ENCODE results near the gene TOLLIP.

GRCh38 chr11:1225386-1226225, 83.8 kb downstream of the TOLLIP start:
- no peak for TF ChIP-seq MEIS1 (CRISPR knock-in tag; IDR thresholded peaks at IDR 0.05; ENCODE audit: borderline replicate concordance)
- TF ChIP-seq, protein P1, sequence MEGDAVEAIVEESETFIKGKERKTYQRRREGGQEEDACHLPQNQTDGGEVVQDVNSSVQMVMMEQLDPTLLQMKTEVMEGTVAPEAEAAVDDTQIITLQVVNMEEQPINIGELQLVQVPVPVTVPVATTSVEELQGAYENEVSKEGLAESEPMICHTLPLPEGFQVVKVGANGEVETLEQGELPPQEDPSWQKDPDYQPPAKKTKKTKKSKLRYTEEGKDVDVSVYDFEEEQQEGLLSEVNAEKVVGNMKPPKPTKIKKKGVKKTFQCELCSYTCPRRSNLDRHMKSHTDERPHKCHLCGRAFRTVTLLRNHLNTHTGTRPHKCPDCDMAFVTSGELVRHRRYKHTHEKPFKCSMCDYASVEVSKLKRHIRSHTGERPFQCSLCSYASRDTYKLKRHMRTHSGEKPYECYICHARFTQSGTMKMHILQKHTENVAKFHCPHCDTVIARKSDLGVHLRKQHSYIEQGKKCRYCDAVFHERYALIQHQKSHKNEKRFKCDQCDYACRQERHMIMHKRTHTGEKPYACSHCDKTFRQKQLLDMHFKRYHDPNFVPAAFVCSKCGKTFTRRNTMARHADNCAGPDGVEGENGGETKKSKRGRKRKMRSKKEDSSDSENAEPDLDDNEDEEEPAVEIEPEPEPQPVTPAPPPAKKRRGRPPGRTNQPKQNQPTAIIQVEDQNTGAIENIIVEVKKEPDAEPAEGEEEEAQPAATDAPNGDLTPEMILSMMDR (tag by site-specific recombination; IDR thresholded peaks at IDR 0.05): no peak
- TF ChIP-seq ATF2 (tag by site-specific recombination; IDR thresholded peaks at IDR 0.05; ENCODE audit: low read depth): no peak
- no peak for TF ChIP-seq ZFP41 (tag by site-specific recombination; IDR thresholded peaks at IDR 0.05; ENCODE audit: borderline replicate concordance)
- TF ChIP-seq SP2 (tag by site-specific recombination; IDR thresholded peaks at IDR 0.05): no peak
- no peak for TF ChIP-seq ZNF701 (tag by site-specific recombination; IDR thresholded peaks at IDR 0.05)
- TF ChIP-seq, protein P2, sequence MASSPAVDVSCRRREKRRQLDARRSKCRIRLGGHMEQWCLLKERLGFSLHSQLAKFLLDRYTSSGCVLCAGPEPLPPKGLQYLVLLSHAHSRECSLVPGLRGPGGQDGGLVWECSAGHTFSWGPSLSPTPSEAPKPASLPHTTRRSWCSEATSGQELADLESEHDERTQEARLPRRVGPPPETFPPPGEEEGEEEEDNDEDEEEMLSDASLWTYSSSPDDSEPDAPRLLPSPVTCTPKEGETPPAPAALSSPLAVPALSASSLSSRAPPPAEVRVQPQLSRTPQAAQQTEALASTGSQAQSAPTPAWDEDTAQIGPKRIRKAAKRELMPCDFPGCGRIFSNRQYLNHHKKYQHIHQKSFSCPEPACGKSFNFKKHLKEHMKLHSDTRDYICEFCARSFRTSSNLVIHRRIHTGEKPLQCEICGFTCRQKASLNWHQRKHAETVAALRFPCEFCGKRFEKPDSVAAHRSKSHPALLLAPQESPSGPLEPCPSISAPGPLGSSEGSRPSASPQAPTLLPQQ (tag by site-specific recombination; IDR thresholded peaks at IDR 0.05): no peak
- no peak for TF ChIP-seq ZFP3 (tag by site-specific recombination; IDR thresholded peaks at IDR 0.05; ENCODE audit: low read depth)
- no peak for TF ChIP-seq ZNF19 (tag by site-specific recombination; IDR thresholded peaks at IDR 0.05; ENCODE audit: low read depth)

All from HEK293 (cell line).